Astrocyte (in vitro differentiated cells and primary cell): ENCODE data around the gene CACNA1C. TPM values are rescaled to one million over a fixed set of nuclear protein-coding genes. Genes with fewer than 3 reads are reported as not detected.

ENCODE experiments used
- DNase-seq: peaks from one replicate; pipeline ENCODE4 v3.0.0-alpha.2; 2010; ENCODE audit warnings: low read depth
- FAIRE-seq: peaks from 2 replicates; lab custom pipeline; 2011; peaks lifted over from hg19 to GRCh38; lab: Jason Lieb, UNC
- H2AFZ ChIP-seq: 2 replicates; pipeline ENCODE4 v1.6.0; 2012; ENCODE audit warnings: low read depth, low read length, inconsistent platforms
- H3K27ac ChIP-seq: 2 replicates; pipeline ENCODE4 v1.5.1; 2011; ENCODE audit warnings: low read depth, low read length, inconsistent platforms
- H3K27me3 ChIP-seq: 2 replicates; pipeline ENCODE4 v1.6.0; 2011; ENCODE audit warnings: low read length, inconsistent platforms; ENCODE audit not compliant: insufficient read depth
- H3K36me3 ChIP-seq: 2 replicates; pipeline ENCODE4 v1.5.1; 2011; ENCODE audit warnings: low read length, inconsistent platforms; ENCODE audit not compliant: insufficient read depth
- H3K4me1 ChIP-seq: 2 replicates; pipeline ENCODE4 v1.5.1; 2011; ENCODE audit warnings: low read length, inconsistent platforms; ENCODE audit not compliant: insufficient read depth
- H3K4me2 ChIP-seq: 2 replicates; pipeline ENCODE4 v1.6.0; 2012; ENCODE audit warnings: low read length, inconsistent platforms
- H3K4me3 ChIP-seq: 2 replicates; pipeline ENCODE4 v1.5.1; 2011; ENCODE audit warnings: low read depth, mild to moderate bottlenecking, low read length, inconsistent platforms; ENCODE audit not compliant: insufficient read depth
- H3K79me2 ChIP-seq: 2 replicates; pipeline ENCODE4 v1.6.0; 2012; ENCODE audit warnings: mild to moderate bottlenecking, low read length, inconsistent platforms; ENCODE audit not compliant: insufficient read depth
- H3K9ac ChIP-seq: 2 replicates; pipeline ENCODE4 v1.6.0; 2012; ENCODE audit warnings: mild to moderate bottlenecking, low read length, inconsistent platforms
- H3K9me3 ChIP-seq: 2 replicates; pipeline ENCODE4 v1.5.1; 2012; ENCODE audit warnings: low read depth, mild to moderate bottlenecking, low read length, inconsistent platforms; ENCODE audit not compliant: insufficient read depth
- H4K20me1 ChIP-seq: 2 replicates; pipeline ENCODE4 v1.6.0; 2012; ENCODE audit warnings: low read length, inconsistent platforms; ENCODE audit not compliant: insufficient read depth
- H3K27ac Mint-ChIP-seq: one replicate; pipeline ENCODE4 v1.8.0; 2021; ENCODE audit warnings: mild to moderate bottlenecking, mixed read lengths; ENCODE audit not compliant: unreplicated experiment
- H3K27me3 Mint-ChIP-seq: one replicate; pipeline ENCODE4 v1.8.0; 2021; ENCODE audit warnings: low read depth, mixed read lengths; ENCODE audit not compliant: unreplicated experiment
- H3K36me3 Mint-ChIP-seq: one replicate; pipeline ENCODE4 v1.8.0; 2021; ENCODE audit warnings: low read depth, mixed read lengths; ENCODE audit not compliant: unreplicated experiment
- H3K4me1 Mint-ChIP-seq: one replicate; pipeline ENCODE4 v1.8.0; 2021; ENCODE audit warnings: low read depth, mixed read lengths; ENCODE audit not compliant: unreplicated experiment
- H3K4me3 Mint-ChIP-seq: one replicate; pipeline ENCODE4 v1.8.0; 2021; ENCODE audit warnings: mild to moderate bottlenecking, moderate library complexity, mixed read lengths; ENCODE audit not compliant: unreplicated experiment
- H3K9me3 Mint-ChIP-seq: one replicate; pipeline ENCODE4 v1.8.0; 2021; ENCODE audit warnings: mild to moderate bottlenecking, mixed read lengths; ENCODE audit not compliant: unreplicated experiment
- EZH2 ChIP-seq: IDR thresholded peaks from 2 replicates; pipeline ENCODE4 v1.6.1; 2012; ENCODE audit warnings: mild to moderate bottlenecking, low read length, inconsistent platforms; ENCODE audit not compliant: insufficient read depth
- total RNA-seq: library from RNA; stranded (reverse); gene quantifications from 2 replicates; pipeline ENCODE4 v1.2.1, GENCODE V29; 2021
- TF ChIP-seq, protein P1 (sequence below): IDR thresholded peaks from 2 replicates; pipeline ENCODE4 v1.5.1; 2011; ENCODE audit warnings: low read depth, mild to moderate bottlenecking, inconsistent platforms, low read length, moderate library complexity; ENCODE audit not compliant: insufficient read depth

Gene CACNA1C
- total RNA-seq, 1 donor from 2014 or later: 2.1 TPM

DNA sequence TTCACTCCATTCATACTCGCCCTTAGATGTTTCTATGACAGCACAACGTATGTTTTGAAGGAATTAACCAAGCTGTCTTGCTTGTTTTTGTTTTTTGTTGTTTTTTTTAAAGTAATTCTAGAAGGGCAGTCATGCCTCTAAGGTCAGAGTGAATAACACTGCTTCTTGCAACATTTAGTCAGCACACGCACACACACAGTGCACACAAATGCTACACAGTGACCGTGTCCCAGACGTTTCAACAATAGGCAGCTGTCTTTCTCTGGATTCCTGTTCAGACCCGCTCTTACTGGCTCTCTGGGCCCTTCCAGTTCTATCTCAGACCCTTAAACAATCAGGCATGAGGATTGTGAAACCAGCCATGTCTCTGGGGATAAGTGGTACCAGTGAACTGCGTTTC lies 391.0 kb downstream of the CACNA1C start:
- Mint-ChIP-seq H3K36me3 (no peaks in the 10 kb centered on the region), H3K4me3 (no peak overlapping the region), H3K27me3 (peaks cover 44% of the 10 kb centered on the region), H3K9me3 (peaks cover 1% of the 10 kb centered on the region), H3K4me1 (no peaks in the 10 kb centered on the region), H3K27ac (no peak overlapping the region)
- Histone ChIP-seq H3K4me1 (no peaks in the 10 kb centered on the region), H3K4me3 (no peak overlapping the region), H3K9me3 (no peaks in the 10 kb centered on the region), H3K27ac (no peak overlapping the region), H3K79me2 (no peaks in the 10 kb centered on the region), H2AFZ (no peak overlapping the region), H3K27me3 (peaks cover 13% of the 10 kb centered on the region), H3K36me3 (no peaks in the 10 kb centered on the region), H3K4me2 (no peak overlapping the region), H3K9ac (no peak overlapping the region), H4K20me1 (no peaks in the 10 kb centered on the region)
- no peak for TF ChIP-seq EZH2
- TF ChIP-seq, protein P1, sequence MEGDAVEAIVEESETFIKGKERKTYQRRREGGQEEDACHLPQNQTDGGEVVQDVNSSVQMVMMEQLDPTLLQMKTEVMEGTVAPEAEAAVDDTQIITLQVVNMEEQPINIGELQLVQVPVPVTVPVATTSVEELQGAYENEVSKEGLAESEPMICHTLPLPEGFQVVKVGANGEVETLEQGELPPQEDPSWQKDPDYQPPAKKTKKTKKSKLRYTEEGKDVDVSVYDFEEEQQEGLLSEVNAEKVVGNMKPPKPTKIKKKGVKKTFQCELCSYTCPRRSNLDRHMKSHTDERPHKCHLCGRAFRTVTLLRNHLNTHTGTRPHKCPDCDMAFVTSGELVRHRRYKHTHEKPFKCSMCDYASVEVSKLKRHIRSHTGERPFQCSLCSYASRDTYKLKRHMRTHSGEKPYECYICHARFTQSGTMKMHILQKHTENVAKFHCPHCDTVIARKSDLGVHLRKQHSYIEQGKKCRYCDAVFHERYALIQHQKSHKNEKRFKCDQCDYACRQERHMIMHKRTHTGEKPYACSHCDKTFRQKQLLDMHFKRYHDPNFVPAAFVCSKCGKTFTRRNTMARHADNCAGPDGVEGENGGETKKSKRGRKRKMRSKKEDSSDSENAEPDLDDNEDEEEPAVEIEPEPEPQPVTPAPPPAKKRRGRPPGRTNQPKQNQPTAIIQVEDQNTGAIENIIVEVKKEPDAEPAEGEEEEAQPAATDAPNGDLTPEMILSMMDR: no peak
- DNase-seq (no peak), FAIRE-seq (no peak)

DNA sequence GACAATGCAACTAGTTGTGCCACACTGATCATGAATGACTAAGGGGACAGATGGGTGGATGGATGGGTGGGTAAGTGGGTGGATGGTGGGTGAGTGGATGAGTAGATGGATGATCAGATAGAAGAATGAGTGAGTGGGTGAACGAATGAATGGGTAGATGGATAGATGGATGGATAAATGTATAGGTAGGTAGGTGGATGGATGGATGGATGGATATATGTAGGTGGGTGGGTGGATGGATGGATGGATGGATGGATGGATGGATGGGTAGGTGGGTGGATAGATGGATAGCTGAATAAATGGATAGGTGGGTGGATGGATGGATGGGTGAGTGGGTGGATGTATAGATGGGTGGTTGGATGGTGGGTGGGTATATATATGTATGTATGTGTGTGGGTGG lies 393.2 kb downstream of the CACNA1C start:
- peaks cover 1% of the 10 kb centered on the region for H3K9me3 Mint-ChIP-seq
- no peaks in the 10 kb centered on the region for H3K4me1 Mint-ChIP-seq
- DNase-seq: no peak
- Histone ChIP-seq H4K20me1 (no peaks in the 10 kb centered on the region), H3K4me3 (no peak overlapping the region), H3K79me2 (no peaks in the 10 kb centered on the region), H3K4me2 (no peak overlapping the region), H3K4me1 (no peaks in the 10 kb centered on the region), H3K36me3 (no peaks in the 10 kb centered on the region), H2AFZ (no peak overlapping the region), H3K9ac (no peak overlapping the region), H3K27ac (no peak overlapping the region), H3K9me3 (no peaks in the 10 kb centered on the region), H3K27me3 (peaks cover 10% of the 10 kb centered on the region)
- peaks cover 49% of the 10 kb centered on the region for H3K27me3 Mint-ChIP-seq
- no peak for FAIRE-seq
- no peak overlapping the region for H3K4me3 Mint-ChIP-seq
- H3K36me3 Mint-ChIP-seq: no peaks in the 10 kb centered on the region
- TF ChIP-seq, protein P1: no peak
- TF ChIP-seq EZH2: no peak
- H3K27ac Mint-ChIP-seq: no peak overlapping the region

DNA sequence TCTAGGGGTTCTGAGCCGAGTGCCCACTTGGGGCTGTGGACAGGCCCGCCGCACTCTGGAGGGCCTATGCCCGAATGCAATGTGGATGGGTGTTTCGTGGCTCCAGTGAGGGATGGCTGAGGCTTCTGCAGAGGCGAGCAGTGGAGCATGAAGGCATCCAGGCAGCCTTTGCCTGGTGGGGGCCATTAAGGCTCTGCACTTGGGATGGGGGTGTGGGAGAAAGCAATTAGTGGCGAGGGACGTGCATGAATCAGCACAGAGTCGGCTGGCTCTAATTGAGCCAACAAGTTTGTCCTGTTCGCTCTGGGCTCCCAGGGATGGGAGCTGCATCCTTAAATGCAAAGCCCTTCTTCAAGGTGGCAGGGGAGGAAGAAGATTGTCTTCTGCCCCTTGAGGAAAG lies 395.1 kb downstream of the CACNA1C start:
- no peaks in the 10 kb centered on the region for H3K9me3 ChIP-seq
- Mint-ChIP-seq H3K36me3 (no peaks in the 10 kb centered on the region), H3K27me3 (peaks cover 49% of the 10 kb centered on the region), H3K27ac (no peak overlapping the region), H3K4me3 (no peak overlapping the region), H3K4me1 (no peaks in the 10 kb centered on the region), H3K9me3 (peaks cover 1% of the 10 kb centered on the region)
- H3K4me3 ChIP-seq: no peak overlapping the region
- DNase-seq (no peak), FAIRE-seq (no peak)
- peaks cover 5% of the 10 kb centered on the region for H4K20me1 ChIP-seq
- no peaks in the 10 kb centered on the region for H3K4me1 ChIP-seq
- no peaks in the 10 kb centered on the region for H3K36me3 ChIP-seq
- TF ChIP-seq, protein P1: no peak
- TF ChIP-seq EZH2: no peak
- H3K27ac ChIP-seq: no peak overlapping the region
- no peak overlapping the region for H2AFZ ChIP-seq
- H3K9ac ChIP-seq: no peak overlapping the region
- no peaks in the 10 kb centered on the region for H3K79me2 ChIP-seq
- peaks cover 3% of the 10 kb centered on the region for H3K27me3 ChIP-seq
- H3K4me2 ChIP-seq: no peak overlapping the region
